ENCODE measurements around the gene STRIP1.

DNA sequence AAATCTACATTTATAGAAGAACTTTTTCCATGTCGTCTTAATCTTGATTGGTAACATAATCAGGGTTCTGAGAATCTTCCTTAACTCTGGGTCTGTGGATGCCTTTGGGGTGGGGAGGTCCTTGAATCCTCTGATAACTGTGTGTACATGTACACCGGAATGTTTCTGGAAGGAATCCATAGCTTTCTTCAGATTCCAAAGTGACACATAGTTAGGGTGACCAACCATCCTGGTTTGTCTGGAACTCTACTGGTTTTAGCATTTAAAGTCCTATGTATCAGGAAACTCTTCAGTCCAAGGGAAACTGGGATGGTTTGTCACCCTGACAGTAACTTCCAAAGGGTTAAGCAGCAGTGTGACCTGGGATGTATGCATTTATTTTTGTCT lies 16.8 kb downstream of the STRIP1 start:
- TF ChIP-seq, protein P1, sequence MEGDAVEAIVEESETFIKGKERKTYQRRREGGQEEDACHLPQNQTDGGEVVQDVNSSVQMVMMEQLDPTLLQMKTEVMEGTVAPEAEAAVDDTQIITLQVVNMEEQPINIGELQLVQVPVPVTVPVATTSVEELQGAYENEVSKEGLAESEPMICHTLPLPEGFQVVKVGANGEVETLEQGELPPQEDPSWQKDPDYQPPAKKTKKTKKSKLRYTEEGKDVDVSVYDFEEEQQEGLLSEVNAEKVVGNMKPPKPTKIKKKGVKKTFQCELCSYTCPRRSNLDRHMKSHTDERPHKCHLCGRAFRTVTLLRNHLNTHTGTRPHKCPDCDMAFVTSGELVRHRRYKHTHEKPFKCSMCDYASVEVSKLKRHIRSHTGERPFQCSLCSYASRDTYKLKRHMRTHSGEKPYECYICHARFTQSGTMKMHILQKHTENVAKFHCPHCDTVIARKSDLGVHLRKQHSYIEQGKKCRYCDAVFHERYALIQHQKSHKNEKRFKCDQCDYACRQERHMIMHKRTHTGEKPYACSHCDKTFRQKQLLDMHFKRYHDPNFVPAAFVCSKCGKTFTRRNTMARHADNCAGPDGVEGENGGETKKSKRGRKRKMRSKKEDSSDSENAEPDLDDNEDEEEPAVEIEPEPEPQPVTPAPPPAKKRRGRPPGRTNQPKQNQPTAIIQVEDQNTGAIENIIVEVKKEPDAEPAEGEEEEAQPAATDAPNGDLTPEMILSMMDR (IDR thresholded peaks at IDR 0.05; ENCODE audit: extremely low read depth in 1 of 2, insufficient read depth in 1 of 2, low read depth in 1 of 2, low read length in 2 of 2): no peak
- TF ChIP-seq EZH2 (IDR thresholded peaks at IDR 0.05; ENCODE audit: borderline replicate concordance, low read depth, low read length, severe bottlenecking) (no peak), POLR2AphosphoS5 (IDR thresholded peaks at IDR 0.05; ENCODE audit: insufficient read depth, low read depth, low read length) (no peak), POLR2A (IDR thresholded peaks at IDR 0.05; ENCODE audit: low read depth, low read length) (no peak), JUN (IDR thresholded peaks at IDR 0.05; ENCODE audit: borderline replicate concordance, insufficient read depth, insufficient read length, low read depth) (no peak), MYC (IDR thresholded peaks at IDR 0.05; ENCODE audit: low read depth, low read length) (no peak), FOS (IDR thresholded peaks at IDR 0.05; ENCODE audit: borderline replicate concordance, insufficient read depth, low read length) (no peak)
- TF ChIP-seq, protein P2, sequence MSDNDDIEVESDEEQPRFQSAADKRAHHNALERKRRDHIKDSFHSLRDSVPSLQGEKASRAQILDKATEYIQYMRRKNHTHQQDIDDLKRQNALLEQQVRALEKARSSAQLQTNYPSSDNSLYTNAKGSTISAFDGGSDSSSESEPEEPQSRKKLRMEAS (IDR thresholded peaks at IDR 0.05; ENCODE audit: insufficient read depth, insufficient read length): no peak

Measured in endothelial cell of umbilical vein (primary cell).